Thoracic aorta (tissue), 2 donors: ENCODE data around the gene PPP4R1. TPM values are rescaled to one million over a fixed set of nuclear protein-coding genes. Genes with fewer than 3 reads are reported as not detected.

Source experiments
- ATAC-seq: fragments of 150-250 bp; one replicate; pipeline ENCODE4 v1.8.0; 2017; ENCODE audit warnings: low read depth; ENCODE audit not compliant: insufficient number of reproducible peaks, low FRiP score
- DNase-seq: peaks from one replicate; pipeline ENCODE4 v3.0.0-alpha.2; 2020; ENCODE audit warnings: low spot score
- H3K27ac ChIP-seq, 2 donors: fragments of 200-600 bp; sonication (generic); 1 replicate in 1 of 2; 2 replicates in 1 of 2; pipeline ENCODE4 v1.5.1; 2016; ENCODE audit warnings: mild to moderate bottlenecking in 2 of 2, moderate library complexity in 2 of 2
- H3K27me3 ChIP-seq: fragments of 200-600 bp; sonication (generic); replicated peaks from 2 replicates; pipeline ENCODE4 v1.6.0; 2016; ENCODE audit warnings: mild to moderate bottlenecking; ENCODE audit not compliant: insufficient read depth
- H3K36me3 ChIP-seq: fragments of 200-600 bp; sonication (generic); one replicate; pipeline ENCODE4 v1.5.1; 2016
- H3K4me1 ChIP-seq, 2 donors: fragments of 200-600 bp; sonication (generic); 1 replicate in 1 of 2; 2 replicates in 1 of 2; pipeline versions ENCODE4 v1.5.1 to v1.6.0; 2016; ENCODE audit warnings: low read depth in 2 of 2, mild to moderate bottlenecking in 1 of 2; ENCODE audit not compliant: control insufficient read depth in 1 of 2
- H3K4me3 ChIP-seq: fragments of 200-600 bp; sonication (generic); 2 replicates; pipeline ENCODE4 v1.5.1; 2016; ENCODE audit warnings: mild to moderate bottlenecking
- H3K9me3 ChIP-seq: fragments of 200-600 bp; sonication (generic); 2 replicates; pipeline ENCODE4 v1.5.1; 2016
- total RNA-seq, 2 donors: library from RNA; depleted of rRNA; stranded (reverse); fragments of >200 nt; gene quantifications; one replicate each; pipeline versions ENCODE4 v1.1.0 to v1.2.3, GENCODE V29; 2016
- TF ChIP-seq, protein P1 (sequence below): fragments of 200-600 bp; sonication (generic); IDR thresholded peaks from one replicate; pipeline ENCODE4 v1.5.1; 2019; ENCODE audit warnings: antibody characterized with exemption

PPP4R1 gene
- total RNA-seq, 2 donors from 2014 or later = 89.3 to 121 TPM

DNA sequence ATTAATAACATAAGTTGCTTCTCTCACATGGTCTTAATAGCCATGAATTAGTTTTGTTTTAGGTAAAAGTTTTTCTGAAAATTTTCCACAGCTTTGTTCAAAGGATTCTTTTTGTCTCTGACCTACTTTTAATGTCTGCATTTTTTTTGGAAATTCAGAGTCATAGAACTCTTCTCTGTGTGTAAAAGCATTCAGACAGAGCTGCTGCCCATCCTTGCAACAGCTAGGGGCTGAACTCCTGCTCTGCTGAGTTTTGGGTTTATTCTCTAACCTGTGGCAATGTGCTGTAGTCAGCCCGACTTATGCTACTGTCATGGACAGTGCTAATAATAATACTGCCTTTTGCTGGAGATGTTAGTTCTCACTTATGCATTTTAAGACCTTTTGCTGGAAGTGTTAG lies 95.0 kb downstream of the PPP4R1 start:
- no peak for ATAC-seq
- Histone ChIP-seq H3K27ac (no peak overlapping the region), H3K36me3 (peaks cover under 1% of the 10 kb centered on the region), H3K9me3 (no peaks in the 10 kb centered on the region), H3K27me3 (no peaks in the 10 kb centered on the region), H3K4me1 (peaks cover 18 to 20% of the 10 kb centered on the region in 2 donors), H3K4me3 (no peak overlapping the region)
- DNase-seq = no peak
- TF ChIP-seq, protein P1, sequence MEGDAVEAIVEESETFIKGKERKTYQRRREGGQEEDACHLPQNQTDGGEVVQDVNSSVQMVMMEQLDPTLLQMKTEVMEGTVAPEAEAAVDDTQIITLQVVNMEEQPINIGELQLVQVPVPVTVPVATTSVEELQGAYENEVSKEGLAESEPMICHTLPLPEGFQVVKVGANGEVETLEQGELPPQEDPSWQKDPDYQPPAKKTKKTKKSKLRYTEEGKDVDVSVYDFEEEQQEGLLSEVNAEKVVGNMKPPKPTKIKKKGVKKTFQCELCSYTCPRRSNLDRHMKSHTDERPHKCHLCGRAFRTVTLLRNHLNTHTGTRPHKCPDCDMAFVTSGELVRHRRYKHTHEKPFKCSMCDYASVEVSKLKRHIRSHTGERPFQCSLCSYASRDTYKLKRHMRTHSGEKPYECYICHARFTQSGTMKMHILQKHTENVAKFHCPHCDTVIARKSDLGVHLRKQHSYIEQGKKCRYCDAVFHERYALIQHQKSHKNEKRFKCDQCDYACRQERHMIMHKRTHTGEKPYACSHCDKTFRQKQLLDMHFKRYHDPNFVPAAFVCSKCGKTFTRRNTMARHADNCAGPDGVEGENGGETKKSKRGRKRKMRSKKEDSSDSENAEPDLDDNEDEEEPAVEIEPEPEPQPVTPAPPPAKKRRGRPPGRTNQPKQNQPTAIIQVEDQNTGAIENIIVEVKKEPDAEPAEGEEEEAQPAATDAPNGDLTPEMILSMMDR = no peak

DNA sequence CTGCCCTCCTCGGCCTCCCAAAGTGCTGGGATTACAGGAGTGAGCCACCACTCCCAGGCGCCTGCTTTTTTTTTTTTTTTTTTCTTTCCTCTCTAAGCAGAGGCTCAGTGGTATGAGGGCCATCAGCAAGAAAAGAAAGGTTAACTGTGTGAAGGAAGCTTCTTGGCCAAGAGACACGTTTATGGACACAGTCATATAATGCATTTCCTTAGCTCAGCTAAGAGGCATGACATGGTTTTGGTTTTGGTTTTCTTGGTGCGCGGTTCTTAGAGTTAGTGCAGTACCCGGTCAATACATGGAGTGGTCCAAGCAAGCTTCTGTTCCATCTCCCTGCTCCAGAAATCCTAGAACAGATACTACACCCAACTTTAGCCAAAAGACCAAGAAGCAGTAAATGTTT lies 96.5 kb downstream of the PPP4R1 start:
- Histone ChIP-seq H3K4me3 (peak overlapping the region; percentile 41), H3K9me3 (no peaks in the 10 kb centered on the region), H3K4me1 (peaks cover 18 to 20% of the 10 kb centered on the region in 2 donors), H3K36me3 (no peaks in the 10 kb centered on the region), H3K27ac (peak overlapping the region; percentile 49 to 64), H3K27me3 (no peaks in the 10 kb centered on the region)
- DNase-seq = no peak
- ATAC-seq = no peak
- TF ChIP-seq, protein P1 = no peak

DNA sequence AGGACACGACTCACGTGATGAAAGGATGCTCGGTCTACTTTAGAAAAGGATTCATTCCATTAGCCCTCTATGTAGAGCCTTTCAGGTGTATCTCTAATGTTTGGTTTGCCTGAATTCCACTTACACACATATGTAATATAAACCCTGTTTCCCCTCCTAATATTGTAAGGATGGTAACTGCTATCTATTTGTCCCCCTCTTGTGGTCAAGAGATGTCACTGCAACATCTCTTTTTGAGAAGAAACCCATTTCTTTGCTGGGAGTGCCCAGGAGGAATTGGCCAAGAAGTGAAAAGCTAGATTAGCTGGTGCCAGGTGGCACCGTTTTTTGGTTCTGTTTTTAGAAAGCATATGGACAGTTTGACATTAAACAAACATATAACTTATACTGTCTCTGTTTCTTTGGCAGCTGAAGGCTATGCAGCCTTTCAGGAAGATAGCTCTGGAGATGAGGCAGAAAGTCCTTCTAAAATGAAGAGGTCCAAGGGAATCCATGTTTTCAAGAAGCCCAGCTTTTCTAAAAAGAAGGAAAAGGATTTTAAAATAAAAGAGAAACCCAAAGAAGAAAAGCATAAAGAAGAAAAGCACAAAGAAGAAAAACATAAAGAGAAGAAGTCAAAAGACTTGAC lies 97.8 kb downstream of the PPP4R1 start:
- no peaks in the 10 kb centered on the region for H3K27me3 ChIP-seq
- H3K9me3 ChIP-seq = no peaks in the 10 kb centered on the region
- H3K4me1 ChIP-seq = peaks cover 18 to 20% of the 10 kb centered on the region in 2 donors
- TF ChIP-seq, protein P1 = peak; percentile 71
- peak overlapping the region; percentile 17 to 64 for H3K27ac ChIP-seq
- no peak for ATAC-seq
- H3K36me3 ChIP-seq = no peaks in the 10 kb centered on the region
- DNase-seq = no peak
- H3K4me3 ChIP-seq = peak overlapping the region; percentile 41

DNA sequence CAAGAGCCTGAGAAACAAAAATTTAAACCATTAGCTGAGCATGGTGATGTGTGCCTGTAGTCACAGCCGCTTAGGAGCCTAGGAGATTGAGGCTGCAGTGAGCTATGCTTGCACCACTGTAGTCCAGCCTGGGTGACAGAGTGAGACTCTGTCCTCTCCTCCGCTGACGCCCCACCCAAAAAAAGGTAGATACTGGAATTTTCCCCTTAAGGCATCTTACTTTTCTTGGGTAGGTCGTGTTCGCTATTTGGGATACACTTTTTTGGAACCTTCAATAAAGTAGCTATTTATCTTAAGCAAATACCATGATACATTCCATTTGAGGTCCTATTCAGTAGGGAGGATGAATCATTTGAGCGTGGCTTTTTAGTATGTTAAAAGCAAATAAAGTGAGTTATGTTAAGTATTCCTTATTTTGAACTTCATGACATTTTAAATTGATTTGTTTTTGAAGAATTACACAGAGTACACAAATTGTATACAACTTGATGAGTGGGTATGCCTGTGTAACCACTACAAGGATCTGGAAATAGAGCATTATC lies 100.3 kb downstream of the PPP4R1 start:
- ATAC-seq = no peak
- Histone ChIP-seq H3K36me3 (no peaks in the 10 kb centered on the region), H3K4me1 (peaks cover 10 to 13% of the 10 kb centered on the region in 2 donors), H3K27me3 (no peaks in the 10 kb centered on the region), H3K27ac (no peak overlapping the region), H3K9me3 (no peaks in the 10 kb centered on the region), H3K4me3 (no peak overlapping the region)
- TF ChIP-seq, protein P1 = no peak
- DNase-seq = no peak

DNA sequence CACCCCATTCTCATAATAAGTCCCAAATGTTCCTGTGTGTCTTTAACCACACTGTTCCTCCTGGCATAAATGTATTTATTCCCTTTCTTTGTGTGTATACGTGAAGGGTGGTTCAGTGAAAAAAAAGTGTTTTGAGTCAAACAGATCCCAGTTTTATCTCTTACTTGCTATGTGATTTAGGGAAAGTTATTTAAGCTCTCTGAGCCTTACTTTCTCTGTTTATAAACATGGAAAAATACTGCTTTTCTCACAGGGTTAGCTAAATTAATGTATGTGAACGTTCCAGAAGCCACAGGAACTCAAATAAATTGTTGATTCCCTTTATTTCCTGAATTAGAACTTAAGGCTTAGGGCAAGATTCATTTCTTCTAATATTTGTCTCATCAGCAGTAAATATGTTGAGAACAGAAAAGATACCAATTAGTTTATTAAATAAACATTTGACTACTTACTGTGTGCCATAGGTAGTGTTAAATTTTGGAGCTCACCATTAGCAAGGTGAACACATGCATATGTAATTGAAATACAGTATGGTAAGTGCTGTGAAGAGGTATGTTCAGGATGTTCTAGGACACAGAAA lies 105.8 kb downstream of the PPP4R1 start:
- Histone ChIP-seq H3K4me1 (peaks cover 0 to 4% of the 10 kb centered on the region in 2 donors), H3K4me3 (no peak overlapping the region), H3K36me3 (no peaks in the 10 kb centered on the region), H3K27me3 (no peaks in the 10 kb centered on the region), H3K9me3 (no peaks in the 10 kb centered on the region), H3K27ac (no peak overlapping the region)
- DNase-seq = no peak
- ATAC-seq = no peak
- TF ChIP-seq, protein P1 = no peak
